ENCODE measurements around the gene GRIN2C.

GRCh38 chr17:74801896-74802295 is 57.8 kb downstream of the GRIN2C start:
- TF ChIP-seq CTCF (IDR thresholded peaks at IDR 0.05): no peak
- no peak for TF ChIP-seq POLR2A (IDR thresholded peaks at IDR 0.05)
